CD4-positive, alpha-beta memory T cell (primary cell): ENCODE measurements around the gene CADM4. TPM values are rescaled to one million over a fixed set of nuclear protein-coding genes. Genes with fewer than 3 reads are reported as not detected.

Experiments
- CTCF ChIA-PET: fragments of 350-600 bp; sonication (Branson Sonifier 250); formaldehyde crosslinking; loops from one replicate; lab custom pipeline; 2021; ENCODE audit warnings: inconsistent platforms; ENCODE audit not compliant: partially characterized antibody; lab: Charles Lee
- POLR2A ChIA-PET: fragments of 350-600 bp; sonication (Branson Sonifier 250); formaldehyde crosslinking; loops from one replicate; lab custom pipeline; 2021; ENCODE audit not compliant: partially characterized antibody; lab: Charles Lee
- DNase-seq, 5 donors: peaks; one replicate each; pipeline versions ENCODE4 v3.0.0 to v3.0.0-alpha.2; 2020 to 2022; ENCODE audit warnings: mixed read lengths in 1 of 5
- H3K27ac ChIP-seq: one replicate; pipeline ENCODE4 v1.7.0; 2013; ENCODE audit warnings: low read depth, low read length
- H3K27me3 ChIP-seq: 2 replicates; pipeline ENCODE4 v1.7.0; 2013; ENCODE audit warnings: mild to moderate bottlenecking, low read length, moderate library complexity; ENCODE audit not compliant: insufficient read depth
- H3K36me3 ChIP-seq: 2 replicates; pipeline ENCODE4 v1.7.0; 2013; ENCODE audit warnings: mild to moderate bottlenecking, low read length, moderate library complexity; ENCODE audit not compliant: insufficient read depth
- H3K4me1 ChIP-seq: 2 replicates; pipeline ENCODE4 v1.7.0; 2013; ENCODE audit warnings: mild to moderate bottlenecking, low read length, moderate library complexity; ENCODE audit not compliant: insufficient read depth
- H3K4me3 ChIP-seq, 2 donors: one replicate each; pipeline ENCODE4 v1.7.0; 2013; ENCODE audit warnings: low read length in 2 of 2, mild to moderate bottlenecking in 1 of 2
- H3K9me3 ChIP-seq, 2 donors: one replicate each; pipeline ENCODE4 v1.7.0; 2013; ENCODE audit warnings: low read length in 2 of 2, control low read depth in 1 of 2; ENCODE audit not compliant: control insufficient read depth in 1 of 2
- H3K27ac Mint-ChIP-seq, 7 donors: one replicate each; pipeline ENCODE4 v1.8.0; 2020 to 2021; ENCODE audit warnings: mixed read lengths in 7 of 7, mild to moderate bottlenecking in 6 of 7, inconsistent platforms in 3 of 7, moderate library complexity in 3 of 7
- H3K27me3 Mint-ChIP-seq, 2 donors: one replicate each; pipeline ENCODE4 v1.8.0; 2020 to 2021; ENCODE audit warnings: mixed read lengths in 2 of 2
- H3K36me3 Mint-ChIP-seq, 2 donors: one replicate each; pipeline ENCODE4 v1.8.0; 2020 to 2021; ENCODE audit warnings: mixed read lengths in 2 of 2, inconsistent platforms in 1 of 2, mild to moderate bottlenecking in 1 of 2
- H3K4me1 Mint-ChIP-seq, 4 donors: one replicate each; pipeline ENCODE4 v1.8.0; 2020 to 2021; ENCODE audit warnings: mixed read lengths in 4 of 4, mild to moderate bottlenecking in 1 of 4
- H3K4me3 Mint-ChIP-seq, 8 donors: one replicate each; pipeline ENCODE4 v1.8.0; 2020 to 2021; ENCODE audit warnings: mixed read lengths in 8 of 8, mild to moderate bottlenecking in 7 of 8, moderate library complexity in 6 of 8, inconsistent platforms in 3 of 8
- H3K9me3 Mint-ChIP-seq, 8 donors: one replicate each; pipeline ENCODE4 v1.8.0; 2020 to 2021; ENCODE audit warnings: mixed read lengths in 8 of 8, mild to moderate bottlenecking in 5 of 8, inconsistent platforms in 3 of 8, moderate library complexity in 1 of 8
- intact Hi-C: fragments of 100-400 bp; cut with micrococcal nuclease; formaldehyde crosslinking; loops from one replicate; pipeline ENCODE4 v1.15.1; 2023
- polyA plus RNA-seq, 2 donors: library from polyadenylated mRNA; unstranded; fragments of 300-500 nt; fragmentation: Illumina TruSeq; gene quantifications; one replicate each; pipeline ENCODE4 v1.2.3, GENCODE V29; 2021
- total RNA-seq, 2 experiments: library from RNA; stranded (reverse); gene quantifications; one replicate each; pipeline ENCODE4 v1.2.3, GENCODE V29; 2021

Gene CADM4
- total and polyA plus RNA-seq, 4 experiments from 2014 or later, result 0.18 to 0.49 (median 0.33) TPM; not detected in 1

DNA sequence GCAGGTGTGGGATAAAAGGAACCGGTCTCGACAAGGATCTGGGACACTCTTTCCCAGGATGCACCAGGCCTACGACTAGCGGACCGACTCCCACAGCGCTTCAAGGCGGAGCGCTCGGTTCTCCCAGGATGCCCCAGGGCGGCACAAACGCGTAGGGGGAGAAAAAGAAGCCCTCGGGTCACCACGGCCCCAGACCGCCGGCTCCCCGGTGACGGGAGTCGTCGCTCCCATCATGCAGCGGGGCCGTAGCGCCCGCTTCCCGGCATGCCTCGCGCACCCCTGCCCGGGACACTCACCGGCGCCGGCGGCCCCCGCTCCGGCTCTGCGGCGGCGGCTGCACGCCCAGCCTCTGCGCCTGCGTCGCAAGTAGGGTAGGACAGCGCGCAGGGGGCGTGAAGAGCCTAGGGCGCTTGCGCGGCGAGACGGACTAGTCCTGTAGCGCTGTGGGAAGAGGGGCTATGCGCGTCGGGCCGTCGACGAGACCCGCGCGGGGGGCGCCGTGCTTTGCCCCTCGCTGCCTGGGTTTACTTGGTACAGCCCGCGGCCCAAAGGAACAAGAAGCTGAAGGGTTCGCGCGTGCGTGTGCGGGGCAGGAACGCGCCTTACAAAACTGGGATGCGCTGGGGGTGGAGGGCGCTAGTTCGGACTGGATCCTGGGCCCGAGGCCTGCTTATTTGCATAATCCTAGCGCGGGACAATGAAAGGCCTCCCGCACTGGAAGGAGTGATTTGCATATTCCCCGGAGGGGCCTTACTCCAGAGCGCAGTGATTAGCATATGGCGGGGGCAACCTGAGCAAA lies 20.2 kb downstream of the CADM4 start, which contains the start of gene ZNF428:
ZNF428 (minus strand) TSS at position 368 of the 799 bp plus-strand sequence. CDS start 5,325 bp downstream, outside the sequence.
- Histone ChIP-seq H3K27me3 (no peaks in the 10 kb centered on the region), H3K9me3 (no peaks in the 10 kb centered on the region), H3K4me1 (peaks cover 29% of the 10 kb centered on the region), H3K36me3 (no peaks in the 10 kb centered on the region), H3K27ac (peak within 1 kb of the TSS; percentile 77), H3K4me3 (peak within 1 kb of the TSS; percentile 90 to 97)
- Mint-ChIP-seq H3K27ac (peak within 1 kb of the TSS; percentile 95 to 99 (median 98)), H3K27me3 (no peaks in the 10 kb centered on the region), H3K4me3 (peak within 1 kb of the TSS; percentile 96 to 98 (median 98)), H3K4me1 (peaks cover 11 to 40% (median 27%) of the 10 kb centered on the region in 4 donors), H3K9me3 (no peaks in the 10 kb centered on the region), H3K36me3 (peaks cover 0 to 4% of the 10 kb centered on the region in 2 donors)
- peak; percentile 85 to 88 (median 88) for DNase-seq
- CTCF ChIA-PET, result no interaction called here
- intact Hi-C loops, result loop anchor here (1.0 kb wide), 3 partner anchors 23 to 49 kb away; partner anchors contain the start of genes IRGQ, PINLYP, XRCC1 and ZNF576
- POLR2A ChIA-PET, result interaction anchor here (0.7 to 2.9 kb wide), 7 partner anchors 23 to 345 kb away, joined by 3 to 15 read pairs (median 4); partner anchors contain the start of genes IRGQ, SMG9 and ZNF576

DNA sequence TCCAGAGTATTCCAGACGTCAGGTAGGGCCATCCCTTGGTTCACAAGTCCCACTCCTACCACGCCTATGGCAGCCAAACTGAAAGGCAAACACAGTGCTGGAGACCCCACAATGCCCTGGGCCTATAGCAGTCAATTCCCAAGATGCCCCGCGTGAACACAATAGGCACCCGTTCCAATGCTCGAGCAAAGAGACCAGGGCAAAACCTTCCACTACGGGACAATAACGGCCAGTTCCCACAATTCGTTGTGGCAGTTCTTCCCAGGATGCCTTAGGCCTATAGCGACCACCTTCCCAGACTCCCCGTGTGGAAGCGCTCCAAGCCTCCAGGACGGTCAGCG lies 20.8 kb downstream of the CADM4 start:
- ChIA-PET POLR2A (interaction anchor here (1.5 to 2.9 kb wide), 2 partner anchors 23 to 45 kb away, joined by 8 to 15 read pairs; partner anchors contain the start of genes IRGQ, XRCC1 and ZNF576), CTCF (interaction anchor here (0.7 to 1.9 kb wide), 3 partner anchors 24 to 114 kb away, joined by 3 to 8 read pairs (median 5); no protein-coding TSS in a partner anchor)
- intact Hi-C loops, result loop anchor here (1.0 kb wide), 3 partner anchors 23 to 49 kb away; partner anchors contain the start of genes IRGQ, PINLYP, XRCC1 and ZNF576
- peaks cover 4% of the 10 kb centered on the region for H3K36me3 ChIP-seq
- Mint-ChIP-seq H3K36me3 (peaks cover 2 to 8% of the 10 kb centered on the region in 2 donors), H3K9me3 (no peaks in the 10 kb centered on the region), H3K4me1 (peaks cover 11 to 39% (median 23%) of the 10 kb centered on the region in 4 donors), H3K4me3 (peak overlapping the region; percentile 96 to 98 (median 98)), H3K27me3 (no peaks in the 10 kb centered on the region), H3K27ac (peak overlapping the region; percentile 91 to 98 (median 95))
- no peaks in the 10 kb centered on the region for H3K27me3 ChIP-seq
- peak overlapping the region; percentile 90 to 97 for H3K4me3 ChIP-seq
- peaks cover 29% of the 10 kb centered on the region for H3K4me1 ChIP-seq
- peak overlapping the region; percentile 77 for H3K27ac ChIP-seq
- DNase-seq, result peak in 1 of 5 donors; percentile 46
- no peaks in the 10 kb centered on the region for H3K9me3 ChIP-seq

DNA sequence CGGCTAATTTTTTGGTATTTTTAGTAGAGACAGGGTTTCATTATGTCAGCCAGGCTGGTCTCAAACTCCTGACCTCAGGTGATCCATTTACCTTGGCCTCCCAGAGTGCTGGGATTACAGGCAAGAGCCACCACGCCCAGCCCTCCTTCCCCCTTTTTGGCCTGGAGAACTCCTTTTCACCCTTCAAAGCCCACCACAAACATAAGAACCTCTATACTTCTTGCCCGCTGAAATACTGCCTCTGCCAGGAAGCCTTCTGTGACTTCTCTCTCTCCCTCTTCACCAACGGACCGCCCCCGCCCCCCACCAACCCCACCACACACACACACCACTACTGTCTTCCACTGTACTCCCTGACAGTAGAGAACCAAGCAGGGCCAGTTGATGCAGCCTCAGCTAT lies 22.7 kb downstream of the CADM4 start:
- ChIA-PET CTCF (interaction anchor here (1.3 to 1.9 kb wide), 2 partner anchors 22 to 23 kb away, joined by 3 to 8 read pairs; no protein-coding TSS in a partner anchor), POLR2A (interaction anchor here (0.8 to 1.5 kb wide), 2 partner anchors 20 to 178 kb away, joined by 3 to 4 read pairs; partner anchors contain the start of gene ZNF576)
- intact Hi-C loops, result no loop called here
- H3K4me3 ChIP-seq, result no peak overlapping the region
- Mint-ChIP-seq H3K4me3 (peak overlapping the region in 2 of 8 donors; percentile 25 to 65), H3K9me3 (no peaks in the 10 kb centered on the region), H3K4me1 (peaks cover 12 to 47% (median 29%) of the 10 kb centered on the region in 4 donors), H3K36me3 (peaks cover 19 to 25% of the 10 kb centered on the region in 2 donors), H3K27ac (peak overlapping the region in 4 of 7 donors; percentile 17 to 62 (median 53)), H3K27me3 (no peaks in the 10 kb centered on the region)
- H3K4me1 ChIP-seq, result peaks cover 29% of the 10 kb centered on the region
- H3K27ac ChIP-seq, result no peak overlapping the region
- no peaks in the 10 kb centered on the region for H3K9me3 ChIP-seq
- peaks cover 11% of the 10 kb centered on the region for H3K36me3 ChIP-seq
- no peaks in the 10 kb centered on the region for H3K27me3 ChIP-seq
- no peak for DNase-seq

DNA sequence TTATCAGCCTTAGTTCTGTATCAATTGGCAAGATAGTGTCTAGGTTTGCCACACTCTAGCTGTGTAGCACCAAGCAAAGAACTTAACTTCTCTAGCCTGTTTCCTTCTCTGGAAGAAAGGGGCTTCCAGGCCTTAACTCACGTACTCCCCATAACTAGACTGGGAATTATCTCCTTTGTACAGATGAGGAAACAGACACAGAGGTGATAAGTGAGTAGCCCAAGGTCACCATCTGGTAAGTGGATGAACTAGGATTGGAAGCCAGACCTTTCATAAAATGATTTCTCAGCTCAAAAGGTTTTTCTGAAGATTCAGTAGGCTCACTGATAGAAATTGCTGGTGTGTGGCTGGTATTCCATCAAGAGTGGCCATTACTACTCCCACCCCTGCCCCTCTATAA lies 23.3 kb downstream of the CADM4 start:
- Histone ChIP-seq H3K27ac (no peak overlapping the region), H3K4me3 (no peak overlapping the region), H3K4me1 (peaks cover 29% of the 10 kb centered on the region), H3K9me3 (no peaks in the 10 kb centered on the region), H3K36me3 (peaks cover 11% of the 10 kb centered on the region), H3K27me3 (no peaks in the 10 kb centered on the region)
- Mint-ChIP-seq H3K36me3 (peaks cover 23 to 30% of the 10 kb centered on the region in 2 donors), H3K4me3 (no peak overlapping the region), H3K9me3 (no peaks in the 10 kb centered on the region), H3K4me1 (peaks cover 14 to 47% (median 31%) of the 10 kb centered on the region in 4 donors), H3K27me3 (no peaks in the 10 kb centered on the region), H3K27ac (peak overlapping the region in 1 of 7 donors; percentile 53)
- POLR2A ChIA-PET, result interaction anchor here (0.8 kb wide), 1 partner anchor 19 kb away, joined by 4 read pairs; the partner anchor contains the start of gene ZNF576
- DNase-seq, result no peak
- CTCF ChIA-PET, result interaction anchor here (1.3 kb wide), 1 partner anchor 22 kb away, joined by 3 read pairs; no protein-coding TSS in a partner anchor
- intact Hi-C loops, result no loop called here

DNA sequence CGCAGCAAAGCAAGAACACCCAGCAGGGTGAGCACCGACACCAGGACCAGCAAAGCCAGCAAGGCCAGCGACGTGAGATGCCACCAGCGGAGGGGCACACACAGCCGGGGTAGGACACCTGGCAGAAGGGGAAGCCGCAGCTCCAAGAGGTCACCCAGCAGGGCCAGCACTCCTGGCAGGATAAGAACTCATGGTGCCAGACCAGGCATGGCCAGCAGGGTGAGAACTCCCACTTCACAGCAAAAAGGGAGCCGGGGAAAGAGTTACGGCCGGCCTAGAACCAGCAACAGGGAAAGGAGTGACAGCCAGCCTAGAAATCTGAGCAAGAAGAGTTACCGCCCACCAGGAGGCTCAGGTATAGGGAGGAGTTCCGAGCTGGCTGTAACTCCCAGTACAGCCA lies 27.3 kb downstream of the CADM4 start:
- no peaks in the 10 kb centered on the region for H3K27me3 Mint-ChIP-seq
- ChIA-PET CTCF (no interaction called here), POLR2A (no interaction called here)
- intact Hi-C loops, result no loop called here
- peaks cover 6% of the 10 kb centered on the region for H3K4me1 ChIP-seq
- no peak for DNase-seq
- no peak overlapping the region for H3K4me3 Mint-ChIP-seq
- peak overlapping the region in 1 of 7 donors; percentile 5 for H3K27ac Mint-ChIP-seq
- H3K36me3 Mint-ChIP-seq, result peaks cover 23 to 37% of the 10 kb centered on the region in 2 donors
- no peaks in the 10 kb centered on the region for H3K9me3 ChIP-seq
- peaks cover 11% of the 10 kb centered on the region for H3K36me3 ChIP-seq
- no peak overlapping the region for H3K27ac ChIP-seq
- no peaks in the 10 kb centered on the region for H3K9me3 Mint-ChIP-seq
- peaks cover 7 to 22% (median 18%) of the 10 kb centered on the region in 4 donors for H3K4me1 Mint-ChIP-seq
- no peak overlapping the region for H3K4me3 ChIP-seq
- no peaks in the 10 kb centered on the region for H3K27me3 ChIP-seq

DNA sequence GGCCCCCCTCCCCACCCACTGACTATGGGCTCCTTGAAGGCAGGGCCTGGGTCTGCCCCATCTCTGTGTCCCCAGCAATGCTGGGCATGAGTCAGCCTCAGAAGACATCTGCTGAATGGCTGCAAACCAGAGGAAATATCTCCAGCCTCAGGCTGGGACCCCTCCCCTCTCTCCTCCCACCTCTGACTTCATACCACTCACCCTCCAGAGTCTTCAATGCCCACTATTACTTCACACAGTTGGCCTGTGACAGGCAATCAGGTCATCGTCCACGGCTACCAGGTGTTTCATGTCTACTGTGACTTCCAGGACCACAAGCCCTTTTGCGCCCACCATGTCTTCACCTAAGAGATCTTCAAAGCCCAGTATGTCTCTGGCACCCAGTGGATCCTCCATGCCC lies 27.9 kb downstream of the CADM4 start, which contains the start of gene SRRM5:
SRRM5 (plus strand) TSS at position 301 of the 400 bp plus-strand sequence; CDS start at position 335, 34 bp downstream.
- Histone ChIP-seq H3K4me3 (no peak within 1 kb of the TSS), H3K4me1 (peaks cover under 1% of the 10 kb centered on the region), H3K27me3 (no peaks in the 10 kb centered on the region), H3K27ac (no peak within 1 kb of the TSS), H3K9me3 (no peaks in the 10 kb centered on the region), H3K36me3 (peaks cover 11% of the 10 kb centered on the region)
- no peaks in the 10 kb centered on the region for H3K27me3 Mint-ChIP-seq
- H3K4me3 Mint-ChIP-seq, result no peak within 1 kb of the TSS
- ChIA-PET CTCF (no interaction called here), POLR2A (no interaction called here)
- peak within 1 kb of the TSS in 4 of 7 donors; percentile 5 to 81 (median 60) for H3K27ac Mint-ChIP-seq
- no peaks in the 10 kb centered on the region for H3K9me3 Mint-ChIP-seq
- peaks cover 7 to 22% (median 18%) of the 10 kb centered on the region in 4 donors for H3K4me1 Mint-ChIP-seq
- intact Hi-C loops, result no loop called here
- H3K36me3 Mint-ChIP-seq, result peaks cover 28 to 40% of the 10 kb centered on the region in 2 donors
- DNase-seq, result no peak
